ENCODE data around the gene MXRA8.

Gene MXRA8

GRCh38 chr1:1349256-1350012 lies 8.9 kb downstream of the MXRA8 start, which contains the start of gene DVL1:
DVL1 (minus strand) TSS chr1:1349418; CDS start chr1:1349065, 353 bp downstream.
- DNase-seq (ENCODE audit: low spot score) = peak; percentile 80

GRCh38 chr1:1348420-1349255 lies 9.7 kb downstream of the MXRA8 start:
- DNase-seq (ENCODE audit: low spot score) = no peak

- DNase-seq (ENCODE audit: low spot score) = no peak
These were observed 10.5 kb downstream of the MXRA8 start for GRCh38 chr1:1347663-1348419.

- no peak for DNase-seq (ENCODE audit: low spot score)
These were observed 11.2 kb downstream of the MXRA8 start for GRCh38 chr1:1347026-1347595.

- no peak for DNase-seq (ENCODE audit: low spot score)
These were observed 11.9 kb downstream of the MXRA8 start for GRCh38 chr1:1346501-1346890.

GRCh38 chr1:1345860-1346500 lies 12.4 kb downstream of the MXRA8 start:
- no peak for DNase-seq (ENCODE audit: low spot score)

- DNase-seq (ENCODE audit: low spot score) = no peak
These were observed 13.0 kb downstream of the MXRA8 start for GRCh38 chr1:1345384-1345783.

- peak; percentile 35 for DNase-seq (ENCODE audit: low spot score)
These were observed 13.5 kb downstream of the MXRA8 start for GRCh38 chr1:1344655-1345361.

- no peak for DNase-seq (ENCODE audit: low spot score)
These were observed 14.4 kb downstream of the MXRA8 start for GRCh38 chr1:1343811-1344421.

GRCh38 chr1:1342584-1343115 lies 15.7 kb downstream of the MXRA8 start:
- DNase-seq (ENCODE audit: low spot score) = no peak

- DNase-seq (ENCODE audit: low spot score) = no peak
These were observed 16.2 kb downstream of the MXRA8 start for GRCh38 chr1:1342061-1342562.

GRCh38 chr1:1341549-1342021 lies 16.8 kb downstream of the MXRA8 start:
- no peak for DNase-seq (ENCODE audit: low spot score)

- no peak for DNase-seq (ENCODE audit: low spot score)
These were observed 17.4 kb downstream of the MXRA8 start for GRCh38 chr1:1340791-1341548.

GRCh38 chr1:1340185-1340584 lies 18.2 kb downstream of the MXRA8 start:
- DNase-seq (ENCODE audit: low spot score) = no peak

- no peak for DNase-seq (ENCODE audit: low spot score)
These were observed 20.1 kb downstream of the MXRA8 start for GRCh38 chr1:1338278-1338677.

- no peak for DNase-seq (ENCODE audit: low spot score)
These were observed 20.6 kb downstream of the MXRA8 start for GRCh38 chr1:1337793-1338147.

- no peak for DNase-seq (ENCODE audit: low spot score)
These were observed 21.2 kb downstream of the MXRA8 start for GRCh38 chr1:1336931-1337792.

- no peak for DNase-seq (ENCODE audit: low spot score)
These were observed 21.9 kb downstream of the MXRA8 start for GRCh38 chr1:1336446-1336845.
